ENCODE data around the gene HNF1B.

DNA sequence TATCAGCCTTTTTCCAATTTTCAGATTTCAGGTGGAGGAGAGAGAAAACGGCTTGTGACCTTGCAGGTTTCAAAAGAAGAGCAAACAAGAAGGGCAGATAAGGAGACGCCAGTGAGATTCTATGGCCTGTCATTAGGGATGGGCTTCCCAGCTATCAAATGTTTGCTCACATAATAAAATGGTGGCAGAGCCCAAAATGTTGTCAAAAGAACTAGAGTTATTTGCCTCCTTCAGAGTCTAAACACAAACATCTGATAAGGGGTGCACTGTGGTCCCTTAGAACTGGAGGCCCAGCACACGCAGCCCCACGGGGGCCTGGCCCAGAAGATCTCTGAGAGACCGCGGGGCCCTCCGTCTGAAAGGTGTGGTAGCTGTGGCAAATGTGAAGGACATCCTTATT lies 55.5 kb downstream of the HNF1B start:
- TF ChIP-seq CTCF (IDR thresholded peaks at IDR 0.05) = no peak
- TF ChIP-seq POLR2A (IDR thresholded peaks at IDR 0.05) = no peak

Data from right lobe of liver (tissue), 4 donors.